Measurements from ENCODE around the gene NEGR1. TPM values are rescaled to one million over a fixed set of nuclear protein-coding genes. Genes with fewer than 3 reads are reported as not detected.

Gene NEGR1
- total and polyA plus RNA-seq, 2 experiments from 2014 or later, result 0.57 to 0.94 TPM

- no peak for TF ChIP-seq ETS1 (IDR thresholded peaks at IDR 0.05)
- no peak for TF ChIP-seq ZNF114 (CRISPR knock-in tag; IDR thresholded peaks at IDR 0.05)
- no peak for TF ChIP-seq STAT1 (IDR thresholded peaks at IDR 0.05; ENCODE audit: unreplicated experiment)
- no peak for TF ChIP-seq JUNB (IDR thresholded peaks at IDR 0.05; ENCODE audit: unreplicated experiment)
- no peak for TF ChIP-seq EZH2phosphoT487 (IDR thresholded peaks at IDR 0.05; ENCODE audit: unreplicated experiment)
These were observed 445.4 kb downstream of the NEGR1 start (continued) for GRCh38 chr1:71836904-71837303.

DNA sequence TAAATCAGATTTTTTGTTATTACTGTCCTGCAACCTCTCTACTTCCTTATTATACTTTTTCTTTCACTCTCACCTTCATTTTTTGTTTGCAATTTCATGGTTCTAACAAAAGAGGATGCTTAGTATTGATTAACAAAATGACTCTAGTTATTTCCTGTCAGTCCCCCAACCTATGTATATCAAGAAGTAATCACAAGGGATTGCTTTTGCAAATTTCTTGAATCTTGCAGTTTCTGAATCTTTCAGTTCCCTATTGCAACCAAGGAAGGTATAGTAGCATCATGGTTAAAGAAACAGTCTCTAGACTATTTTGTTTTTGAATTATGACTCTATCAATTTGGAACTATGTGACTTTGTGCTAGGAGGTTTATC is 446.9 kb downstream of the NEGR1 start:
- H3K36me3 Mint-ChIP-seq (ENCODE audit: low read depth), result no peaks in the 10 kb centered on the region
- no peak overlapping the region for H3K4me3 Mint-ChIP-seq
- no peaks in the 10 kb centered on the region for H3K9me2 ChIP-seq (ENCODE audit: insufficient read depth)
- no peaks in the 10 kb centered on the region for H3K79me2 ChIP-seq (replicated peaks; ENCODE audit: insufficient read depth)
- H3K36me3 ChIP-seq (ENCODE audit: insufficient read depth), result no peaks in the 10 kb centered on the region
- no peak overlapping the region for H2AFZ ChIP-seq
- no peaks in the 10 kb centered on the region for H3K27me3 ChIP-seq (ENCODE audit: insufficient read depth)
- DNase-seq (ENCODE audit: low spot score) (no peak), ATAC-seq (no peak)
- no peak overlapping the region for H3K4me3 ChIP-seq
- no peaks in the 10 kb centered on the region for H3K9me3 Mint-ChIP-seq
- H4K20me1 ChIP-seq (replicated peaks; ENCODE audit: insufficient read depth), result no peaks in the 10 kb centered on the region
- H3F3A ChIP-seq (replicated peaks; ENCODE audit: low read depth), result no peaks in the 10 kb centered on the region
- no peaks in the 10 kb centered on the region for H3K27me3 Mint-ChIP-seq (ENCODE audit: insufficient read depth, low read depth, poor library complexity)
- peaks cover 29% of the 10 kb centered on the region for H3K4me1 Mint-ChIP-seq
- TF ChIP-seq EZH2 (IDR thresholded peaks at IDR 0.05; ENCODE audit: low read depth, unreplicated experiment) (no peak), POLR2AphosphoS5 (IDR thresholded peaks at IDR 0.05; ENCODE audit: low read depth) (no peak), CREB1 (CRISPR knock-in tag; IDR thresholded peaks at IDR 0.05; ENCODE audit: low read depth) (no peak), STAT1 (IDR thresholded peaks at IDR 0.05; ENCODE audit: unreplicated experiment) (no peak), JUNB (IDR thresholded peaks at IDR 0.05; ENCODE audit: unreplicated experiment) (no peak)
- no peak overlapping the region for H3K27ac Mint-ChIP-seq
- peaks cover 28% of the 10 kb centered on the region for H3K4me1 ChIP-seq (ENCODE audit: insufficient read depth)
- H3K4me2 ChIP-seq, result no peak overlapping the region
- H3K27ac ChIP-seq (ENCODE audit: low read depth), result no peak overlapping the region

- Mint-ChIP-seq H3K9me3 (no peaks in the 10 kb centered on the region), H3K36me3 (ENCODE audit: low read depth) (no peaks in the 10 kb centered on the region), H3K27ac (peak overlapping the region; percentile 24; the same call in 1 of the 2 replicates), H3K27me3 (ENCODE audit: insufficient read depth, low read depth, poor library complexity) (no peaks in the 10 kb centered on the region), H3K4me3 (no peak overlapping the region), H3K4me1 (peaks cover 34% of the 10 kb centered on the region)
- Histone ChIP-seq H3K4me3 (no peak overlapping the region), H3F3A (replicated peaks; ENCODE audit: low read depth) (no peaks in the 10 kb centered on the region), H3K27ac (ENCODE audit: low read depth) (no peak overlapping the region), H2AFZ (no peak overlapping the region), H3K4me1 (ENCODE audit: insufficient read depth) (peaks cover 31% of the 10 kb centered on the region), H3K27me3 (ENCODE audit: insufficient read depth) (no peaks in the 10 kb centered on the region), H3K4me2 (no peak overlapping the region), H3K79me2 (replicated peaks; ENCODE audit: insufficient read depth) (no peaks in the 10 kb centered on the region), H3K36me3 (ENCODE audit: insufficient read depth) (no peaks in the 10 kb centered on the region), H4K20me1 (replicated peaks; ENCODE audit: insufficient read depth) (no peaks in the 10 kb centered on the region), H3K9me2 (ENCODE audit: insufficient read depth) (no peaks in the 10 kb centered on the region)
- DNase-seq (ENCODE audit: low spot score) (no peak), ATAC-seq (no peak)
- TF ChIP-seq, protein P1, sequence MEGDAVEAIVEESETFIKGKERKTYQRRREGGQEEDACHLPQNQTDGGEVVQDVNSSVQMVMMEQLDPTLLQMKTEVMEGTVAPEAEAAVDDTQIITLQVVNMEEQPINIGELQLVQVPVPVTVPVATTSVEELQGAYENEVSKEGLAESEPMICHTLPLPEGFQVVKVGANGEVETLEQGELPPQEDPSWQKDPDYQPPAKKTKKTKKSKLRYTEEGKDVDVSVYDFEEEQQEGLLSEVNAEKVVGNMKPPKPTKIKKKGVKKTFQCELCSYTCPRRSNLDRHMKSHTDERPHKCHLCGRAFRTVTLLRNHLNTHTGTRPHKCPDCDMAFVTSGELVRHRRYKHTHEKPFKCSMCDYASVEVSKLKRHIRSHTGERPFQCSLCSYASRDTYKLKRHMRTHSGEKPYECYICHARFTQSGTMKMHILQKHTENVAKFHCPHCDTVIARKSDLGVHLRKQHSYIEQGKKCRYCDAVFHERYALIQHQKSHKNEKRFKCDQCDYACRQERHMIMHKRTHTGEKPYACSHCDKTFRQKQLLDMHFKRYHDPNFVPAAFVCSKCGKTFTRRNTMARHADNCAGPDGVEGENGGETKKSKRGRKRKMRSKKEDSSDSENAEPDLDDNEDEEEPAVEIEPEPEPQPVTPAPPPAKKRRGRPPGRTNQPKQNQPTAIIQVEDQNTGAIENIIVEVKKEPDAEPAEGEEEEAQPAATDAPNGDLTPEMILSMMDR (conservative IDR thresholded peaks at IDR 0.05; ENCODE audit: low read depth in 2 of 2), result no peak
- TF ChIP-seq, protein P2, sequence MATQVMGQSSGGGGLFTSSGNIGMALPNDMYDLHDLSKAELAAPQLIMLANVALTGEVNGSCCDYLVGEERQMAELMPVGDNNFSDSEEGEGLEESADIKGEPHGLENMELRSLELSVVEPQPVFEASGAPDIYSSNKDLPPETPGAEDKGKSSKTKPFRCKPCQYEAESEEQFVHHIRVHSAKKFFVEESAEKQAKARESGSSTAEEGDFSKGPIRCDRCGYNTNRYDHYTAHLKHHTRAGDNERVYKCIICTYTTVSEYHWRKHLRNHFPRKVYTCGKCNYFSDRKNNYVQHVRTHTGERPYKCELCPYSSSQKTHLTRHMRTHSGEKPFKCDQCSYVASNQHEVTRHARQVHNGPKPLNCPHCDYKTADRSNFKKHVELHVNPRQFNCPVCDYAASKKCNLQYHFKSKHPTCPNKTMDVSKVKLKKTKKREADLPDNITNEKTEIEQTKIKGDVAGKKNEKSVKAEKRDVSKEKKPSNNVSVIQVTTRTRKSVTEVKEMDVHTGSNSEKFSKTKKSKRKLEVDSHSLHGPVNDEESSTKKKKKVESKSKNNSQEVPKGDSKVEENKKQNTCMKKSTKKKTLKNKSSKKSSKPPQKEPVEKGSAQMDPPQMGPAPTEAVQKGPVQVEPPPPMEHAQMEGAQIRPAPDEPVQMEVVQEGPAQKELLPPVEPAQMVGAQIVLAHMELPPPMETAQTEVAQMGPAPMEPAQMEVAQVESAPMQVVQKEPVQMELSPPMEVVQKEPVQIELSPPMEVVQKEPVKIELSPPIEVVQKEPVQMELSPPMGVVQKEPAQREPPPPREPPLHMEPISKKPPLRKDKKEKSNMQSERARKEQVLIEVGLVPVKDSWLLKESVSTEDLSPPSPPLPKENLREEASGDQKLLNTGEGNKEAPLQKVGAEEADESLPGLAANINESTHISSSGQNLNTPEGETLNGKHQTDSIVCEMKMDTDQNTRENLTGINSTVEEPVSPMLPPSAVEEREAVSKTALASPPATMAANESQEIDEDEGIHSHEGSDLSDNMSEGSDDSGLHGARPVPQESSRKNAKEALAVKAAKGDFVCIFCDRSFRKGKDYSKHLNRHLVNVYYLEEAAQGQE (IDR thresholded peaks at IDR 0.05; ENCODE audit: unreplicated experiment), result no peak
- no peak for TF ChIP-seq JUNB (IDR thresholded peaks at IDR 0.05; ENCODE audit: unreplicated experiment)
- no peak for TF ChIP-seq POLR2AphosphoS5 (IDR thresholded peaks at IDR 0.05; ENCODE audit: low read depth)
- no peak for TF ChIP-seq CREB1 (CRISPR knock-in tag; IDR thresholded peaks at IDR 0.05; ENCODE audit: low read depth)
- TF ChIP-seq EZH2 (IDR thresholded peaks at IDR 0.05; ENCODE audit: low read depth, unreplicated experiment), result no peak
- TF ChIP-seq ZNF114 (CRISPR knock-in tag; IDR thresholded peaks at IDR 0.05), result no peak
These were observed 447.5 kb downstream of the NEGR1 start for GRCh38 chr1:71834601-71835441.

Measured in GM23338 (cell line).